Endometrial microvascular endothelial cells (primary cell): Measurements from ENCODE around the gene SPOCD1. TPM values are rescaled to one million over a fixed set of nuclear protein-coding genes. Genes with fewer than 3 reads are reported as not detected.

Experiments
- in situ Hi-C: cut with HindIII; loops from 2 replicates; pipeline ENCODE4 v1.10.0; 2017; ENCODE audit warnings: low sequenced_read_pairs, low pct_unique_long_range_greater_than_20kb; ENCODE audit errors: inconsistent ontology term
- total RNA-seq: library from RNA; depleted of rRNA; stranded (reverse); fragments of >200 nt; gene quantifications from one replicate; pipeline ENCODE4 v1.2.3, GENCODE V29; 2015; ENCODE audit errors: inconsistent ontology term

The SPOCD1 gene
- total RNA-seq, 1 donor from 2014 or later = 74.4 TPM

- in situ Hi-C loops = no loop called here
Observed at GRCh38 chr1:31781138-31781755, 34.6 kb downstream of the SPOCD1 start.

- in situ Hi-C loops = no loop called here
Observed at GRCh38 chr1:31780632-31781031, 35.2 kb downstream of the SPOCD1 start.

- in situ Hi-C loops = no loop called here
Observed at GRCh38 chr1:31779687-31780086, 36.1 kb downstream of the SPOCD1 start.

- in situ Hi-C loops = no loop called here
Observed at GRCh38 chr1:31778763-31779488, 36.9 kb downstream of the SPOCD1 start.

GRCh38 chr1:31776516-31776915 lies 39.3 kb downstream of the SPOCD1 start:
- in situ Hi-C loops = no loop called here

- in situ Hi-C loops = no loop called here
Observed at GRCh38 chr1:31776032-31776431, 39.8 kb downstream of the SPOCD1 start.

- in situ Hi-C loops = no loop called here
Observed at GRCh38 chr1:31775210-31775999, 40.4 kb downstream of the SPOCD1 start.

GRCh38 chr1:31774495-31774894 lies 41.3 kb downstream of the SPOCD1 start:
- in situ Hi-C loops = no loop called here

- in situ Hi-C loops = no loop called here
Observed at GRCh38 chr1:31773861-31774260, 42.0 kb downstream of the SPOCD1 start.

GRCh38 chr1:31772669-31773248 lies 43.1 kb downstream of the SPOCD1 start:
- in situ Hi-C loops = no loop called here

GRCh38 chr1:31771891-31772668 lies 43.7 kb downstream of the SPOCD1 start:
- in situ Hi-C loops = no loop called here

- in situ Hi-C loops = no loop called here
Observed at GRCh38 chr1:31769720-31770390, 46.0 kb downstream of the SPOCD1 start.

GRCh38 chr1:31768939-31769704 lies 46.7 kb downstream of the SPOCD1 start:
- in situ Hi-C loops = no loop called here

GRCh38 chr1:31768407-31768907 lies 47.4 kb downstream of the SPOCD1 start:
- in situ Hi-C loops = no loop called here

GRCh38 chr1:31767225-31767624 lies 48.6 kb downstream of the SPOCD1 start:
- in situ Hi-C loops = no loop called here

- in situ Hi-C loops = no loop called here
Observed at GRCh38 chr1:31765516-31765915, 50.3 kb downstream of the SPOCD1 start.

- in situ Hi-C loops = no loop called here
Observed at GRCh38 chr1:31765041-31765467, 50.8 kb downstream of the SPOCD1 start.
